ENCODE results near the gene LPAR1. TPM values are rescaled to one million over a fixed set of nuclear protein-coding genes. Genes with fewer than 3 reads are reported as not detected.

LPAR1 gene
- polyA plus RNA-seq, 2 donors: 5.0 to 5.2 TPM

- Histone ChIP-seq H3K4me1 (ENCODE audit: control insufficient read depth in 2 of 2, insufficient read depth in 2 of 2, low read length in 1 of 2) (no peaks in the 10 kb centered on the region), H3K36me3 (ENCODE audit: control insufficient read depth in 2 of 2, insufficient read depth in 2 of 2, low read length in 1 of 2) (peaks cover 0 to 6% of the 10 kb centered on the region in 2 donors), H3K4me3 (ENCODE audit: low read depth in 1 of 2, low read length in 2 of 2) (no peak overlapping the region), H3K27ac (ENCODE audit: low read depth in 2 of 2, low read length in 1 of 2) (no peak overlapping the region), H3K9me3 (ENCODE audit: control insufficient read depth in 2 of 2, insufficient read depth in 1 of 2, low read depth in 1 of 2, low read length in 1 of 2) (no peaks in the 10 kb centered on the region), H3K27me3 (ENCODE audit: control insufficient read depth in 1 of 2, insufficient read depth in 2 of 2, low read length in 2 of 2) (no peaks in the 10 kb centered on the region)
- 66% methylated on average over 3 of the region's 3 CpGs for WGBS, 2 donors
Measured at GRCh38 chr9:110938242-110938641, 100.0 kb downstream of the LPAR1 start.

DNA sequence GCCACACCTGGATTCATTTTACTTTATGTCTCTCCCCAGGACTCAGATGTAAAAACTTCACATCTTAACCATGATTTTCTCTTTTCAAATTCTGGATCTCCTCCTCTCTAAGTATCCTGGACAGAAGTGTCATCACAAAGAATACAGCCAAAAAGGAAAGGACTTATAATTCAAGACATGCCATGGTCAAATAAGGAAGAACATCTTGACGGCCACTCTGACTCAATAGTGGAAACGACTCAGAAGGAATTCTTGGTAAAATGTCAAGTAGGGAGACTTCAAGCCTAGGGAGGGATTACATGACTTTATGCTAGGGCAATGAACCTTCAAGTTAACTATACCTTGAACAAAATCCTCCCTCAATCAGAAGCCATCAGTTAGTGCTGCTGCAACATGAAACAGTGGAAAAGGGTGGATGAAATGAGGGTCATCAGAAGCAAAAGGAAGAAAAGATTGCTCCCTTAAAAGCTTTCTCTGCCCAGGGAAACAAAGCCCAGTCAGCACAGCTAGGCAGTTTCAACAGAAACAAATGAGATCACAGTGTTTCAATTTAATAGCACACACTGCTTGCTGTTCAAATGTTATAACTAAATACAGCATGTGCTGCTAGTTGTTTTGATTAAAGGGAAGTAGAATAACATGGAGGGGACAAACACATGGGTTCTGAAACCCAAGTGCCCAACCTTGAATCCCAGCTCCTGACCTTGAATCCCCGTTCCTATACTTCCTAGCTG is 101.4 kb downstream of the LPAR1 start:
- no peaks in the 10 kb centered on the region for H3K27me3 ChIP-seq (ENCODE audit: control insufficient read depth in 1 of 2, insufficient read depth in 2 of 2, low read length in 2 of 2)
- peaks cover 0 to 6% of the 10 kb centered on the region in 2 donors for H3K36me3 ChIP-seq (ENCODE audit: control insufficient read depth in 2 of 2, insufficient read depth in 2 of 2, low read length in 1 of 2)
- H3K27ac ChIP-seq (ENCODE audit: low read depth in 2 of 2, low read length in 1 of 2): peak overlapping the region; percentile 19 to 56
- no peak overlapping the region for H3K4me3 ChIP-seq (ENCODE audit: low read depth in 1 of 2, low read length in 2 of 2)
- WGBS, 2 donors: 42 to 50% methylated on average over 3 of the region's 3 CpGs
- no peaks in the 10 kb centered on the region for H3K9me3 ChIP-seq (ENCODE audit: control insufficient read depth in 2 of 2, insufficient read depth in 1 of 2, low read depth in 1 of 2, low read length in 1 of 2)
- no peaks in the 10 kb centered on the region for H3K4me1 ChIP-seq (ENCODE audit: control insufficient read depth in 2 of 2, insufficient read depth in 2 of 2, low read length in 1 of 2)

DNA sequence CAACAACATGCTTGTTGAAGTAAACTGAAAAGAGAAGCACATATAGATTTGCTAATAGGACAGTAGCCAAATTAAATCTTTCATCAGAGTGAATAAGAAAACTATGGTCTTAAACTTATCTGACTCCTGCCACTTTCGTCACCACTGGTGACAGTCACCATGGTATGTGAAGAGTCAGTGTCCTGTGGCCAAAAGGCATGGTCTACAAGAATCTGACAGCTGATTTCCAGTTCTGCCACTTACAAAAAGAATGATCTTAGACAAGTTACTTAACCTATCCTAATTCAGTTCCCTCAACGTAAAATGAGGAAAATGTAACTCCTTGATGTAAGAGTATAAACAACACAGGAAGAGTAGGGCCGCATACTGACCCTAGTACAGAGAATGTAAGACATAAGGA is 102.0 kb downstream of the LPAR1 start:
- peaks cover 0 to under 1% of the 10 kb centered on the region in 2 donors for H3K36me3 ChIP-seq (ENCODE audit: control insufficient read depth in 2 of 2, insufficient read depth in 2 of 2, low read length in 1 of 2)
- no peak overlapping the region for H3K4me3 ChIP-seq (ENCODE audit: low read depth in 1 of 2, low read length in 2 of 2)
- no peaks in the 10 kb centered on the region for H3K27me3 ChIP-seq (ENCODE audit: control insufficient read depth in 1 of 2, insufficient read depth in 2 of 2, low read length in 2 of 2)
- WGBS, 2 donors: 82 to 91% methylated on average over 3 of the region's 3 CpGs
- no peaks in the 10 kb centered on the region for H3K4me1 ChIP-seq (ENCODE audit: control insufficient read depth in 2 of 2, insufficient read depth in 2 of 2, low read length in 1 of 2)
- no peaks in the 10 kb centered on the region for H3K9me3 ChIP-seq (ENCODE audit: control insufficient read depth in 2 of 2, insufficient read depth in 1 of 2, low read depth in 1 of 2, low read length in 1 of 2)
- peak overlapping the region in 1 of 2 donors; percentile 56 for H3K27ac ChIP-seq (ENCODE audit: low read depth in 2 of 2, low read length in 1 of 2)

- Histone ChIP-seq H3K27ac (ENCODE audit: low read depth in 2 of 2, low read length in 1 of 2) (no peak overlapping the region), H3K27me3 (ENCODE audit: control insufficient read depth in 1 of 2, insufficient read depth in 2 of 2, low read length in 2 of 2) (no peaks in the 10 kb centered on the region), H3K4me3 (ENCODE audit: low read depth in 1 of 2, low read length in 2 of 2) (no peak overlapping the region), H3K36me3 (ENCODE audit: control insufficient read depth in 2 of 2, insufficient read depth in 2 of 2, low read length in 1 of 2) (no peaks in the 10 kb centered on the region), H3K4me1 (ENCODE audit: control insufficient read depth in 2 of 2, insufficient read depth in 2 of 2, low read length in 1 of 2) (no peaks in the 10 kb centered on the region), H3K9me3 (ENCODE audit: control insufficient read depth in 2 of 2, insufficient read depth in 1 of 2, low read depth in 1 of 2, low read length in 1 of 2) (no peaks in the 10 kb centered on the region)
- 75 to 76% methylated on average over 3 of the region's 3 CpGs for WGBS, 2 donors
Measured at GRCh38 chr9:110935829-110936228, 102.4 kb downstream of the LPAR1 start.

- H3K27me3 ChIP-seq (ENCODE audit: control insufficient read depth in 1 of 2, insufficient read depth in 2 of 2, low read length in 2 of 2): no peaks in the 10 kb centered on the region
- H3K9me3 ChIP-seq (ENCODE audit: control insufficient read depth in 2 of 2, insufficient read depth in 1 of 2, low read depth in 1 of 2, low read length in 1 of 2): no peaks in the 10 kb centered on the region
- no peaks in the 10 kb centered on the region for H3K36me3 ChIP-seq (ENCODE audit: control insufficient read depth in 2 of 2, insufficient read depth in 2 of 2, low read length in 1 of 2)
- H3K4me1 ChIP-seq (ENCODE audit: control insufficient read depth in 2 of 2, insufficient read depth in 2 of 2, low read length in 1 of 2): no peaks in the 10 kb centered on the region
- no peak overlapping the region for H3K4me3 ChIP-seq (ENCODE audit: low read depth in 1 of 2, low read length in 2 of 2)
- H3K27ac ChIP-seq (ENCODE audit: low read depth in 2 of 2, low read length in 1 of 2): no peak overlapping the region
- WGBS, 2 donors: 58 to 59% methylated on average over 4 of the region's 4 CpGs
Measured at GRCh38 chr9:110933350-110934001, 104.8 kb downstream of the LPAR1 start.

DNA sequence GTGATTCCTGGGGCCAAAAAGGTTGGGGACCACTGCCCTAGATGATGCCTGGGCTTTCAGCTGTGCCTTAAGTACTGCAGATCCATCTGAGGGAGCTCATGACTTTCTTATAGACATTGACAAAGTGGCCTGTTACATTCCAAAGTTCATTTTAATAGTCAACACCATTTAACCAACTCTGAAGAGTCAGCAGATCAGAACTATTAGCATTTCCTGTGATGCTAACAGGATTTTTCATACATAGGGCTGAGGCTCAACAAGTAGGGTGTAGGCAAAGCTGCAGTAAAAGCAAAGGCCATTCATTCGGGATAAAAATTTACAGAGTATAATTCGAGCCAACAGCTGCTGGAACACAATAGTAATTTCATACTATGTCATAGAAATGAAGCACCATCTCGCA is 105.4 kb downstream of the LPAR1 start:
- H3K4me3 ChIP-seq (ENCODE audit: low read depth in 1 of 2, low read length in 2 of 2): no peak overlapping the region
- no peaks in the 10 kb centered on the region for H3K27me3 ChIP-seq (ENCODE audit: control insufficient read depth in 1 of 2, insufficient read depth in 2 of 2, low read length in 2 of 2)
- no peaks in the 10 kb centered on the region for H3K4me1 ChIP-seq (ENCODE audit: control insufficient read depth in 2 of 2, insufficient read depth in 2 of 2, low read length in 1 of 2)
- H3K9me3 ChIP-seq (ENCODE audit: control insufficient read depth in 2 of 2, insufficient read depth in 1 of 2, low read depth in 1 of 2, low read length in 1 of 2): no peaks in the 10 kb centered on the region
- 76 to 83% methylated on average over 3 of the region's 3 CpGs for WGBS, 2 donors
- H3K36me3 ChIP-seq (ENCODE audit: control insufficient read depth in 2 of 2, insufficient read depth in 2 of 2, low read length in 1 of 2): no peaks in the 10 kb centered on the region
- H3K27ac ChIP-seq (ENCODE audit: low read depth in 2 of 2, low read length in 1 of 2): no peak overlapping the region

GRCh38 chr9:110928599-110928998 is 109.7 kb downstream of the LPAR1 start:
- no peak overlapping the region for H3K4me3 ChIP-seq (ENCODE audit: low read depth in 1 of 2, low read length in 2 of 2)
- H3K36me3 ChIP-seq (ENCODE audit: control insufficient read depth in 2 of 2, insufficient read depth in 2 of 2, low read length in 1 of 2): no peaks in the 10 kb centered on the region
- 61 to 66% methylated on average over 2 of the region's 2 CpGs for WGBS, 2 donors
- no peaks in the 10 kb centered on the region for H3K27me3 ChIP-seq (ENCODE audit: control insufficient read depth in 1 of 2, insufficient read depth in 2 of 2, low read length in 2 of 2)
- H3K27ac ChIP-seq (ENCODE audit: low read depth in 2 of 2, low read length in 1 of 2): no peak overlapping the region
- H3K9me3 ChIP-seq (ENCODE audit: control insufficient read depth in 2 of 2, insufficient read depth in 1 of 2, low read depth in 1 of 2, low read length in 1 of 2): no peaks in the 10 kb centered on the region
- no peaks in the 10 kb centered on the region for H3K4me1 ChIP-seq (ENCODE audit: control insufficient read depth in 2 of 2, insufficient read depth in 2 of 2, low read length in 1 of 2)

DNA sequence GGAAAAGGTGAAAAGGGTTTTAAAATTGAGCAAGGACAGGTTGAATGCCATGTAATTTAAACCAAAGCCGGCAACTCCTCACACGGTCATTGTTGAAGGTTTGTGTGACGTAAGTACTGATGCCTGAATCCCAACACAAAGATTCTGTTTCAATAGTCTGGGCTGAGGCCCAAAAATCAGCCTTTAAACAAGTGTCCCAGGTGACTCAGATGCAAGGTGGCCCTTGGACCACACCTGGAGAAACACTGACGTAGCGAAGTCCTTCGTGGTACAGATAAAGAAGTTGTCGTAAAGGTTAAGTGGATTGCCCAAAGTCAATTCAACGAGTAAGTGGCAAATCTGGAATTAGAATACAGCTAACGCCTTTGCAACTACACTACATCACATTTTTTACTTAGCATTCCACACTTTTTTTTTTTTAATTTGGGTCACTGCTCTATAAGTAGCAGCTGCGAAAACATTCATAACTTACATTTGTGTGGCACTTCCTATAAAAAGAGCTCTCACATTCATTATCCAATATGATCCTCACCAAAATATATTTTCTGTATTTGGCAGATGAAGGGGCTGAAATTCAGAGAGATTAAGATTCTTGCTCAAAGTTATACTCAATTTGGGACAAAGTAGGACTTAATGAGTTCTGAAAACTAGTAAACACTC is 111.3 kb downstream of the LPAR1 start:
- Histone ChIP-seq H3K27me3 (ENCODE audit: control insufficient read depth in 1 of 2, insufficient read depth in 2 of 2, low read length in 2 of 2) (no peaks in the 10 kb centered on the region), H3K36me3 (ENCODE audit: control insufficient read depth in 2 of 2, insufficient read depth in 2 of 2, low read length in 1 of 2) (no peaks in the 10 kb centered on the region), H3K27ac (ENCODE audit: low read depth in 2 of 2, low read length in 1 of 2) (peak overlapping the region in 1 of 2 donors; percentile 7), H3K9me3 (ENCODE audit: control insufficient read depth in 2 of 2, insufficient read depth in 1 of 2, low read depth in 1 of 2, low read length in 1 of 2) (no peaks in the 10 kb centered on the region), H3K4me3 (ENCODE audit: low read depth in 1 of 2, low read length in 2 of 2) (no peak overlapping the region), H3K4me1 (ENCODE audit: control insufficient read depth in 2 of 2, insufficient read depth in 2 of 2, low read length in 1 of 2) (no peaks in the 10 kb centered on the region)
- 72 to 80% methylated on average over 10 of the region's 10 CpGs for WGBS, 2 donors

GRCh38 chr9:110923601-110924000 is 114.7 kb downstream of the LPAR1 start:
- no peak overlapping the region for H3K4me3 ChIP-seq (ENCODE audit: low read depth in 1 of 2, low read length in 2 of 2)
- no peaks in the 10 kb centered on the region for H3K27me3 ChIP-seq (ENCODE audit: control insufficient read depth in 1 of 2, insufficient read depth in 2 of 2, low read length in 2 of 2)
- no peaks in the 10 kb centered on the region for H3K36me3 ChIP-seq (ENCODE audit: control insufficient read depth in 2 of 2, insufficient read depth in 2 of 2, low read length in 1 of 2)
- H3K4me1 ChIP-seq (ENCODE audit: control insufficient read depth in 2 of 2, insufficient read depth in 2 of 2, low read length in 1 of 2): no peaks in the 10 kb centered on the region
- no peaks in the 10 kb centered on the region for H3K9me3 ChIP-seq (ENCODE audit: control insufficient read depth in 2 of 2, insufficient read depth in 1 of 2, low read depth in 1 of 2, low read length in 1 of 2)
- WGBS, 2 donors: 84 to 91% methylated on average over 5 of the region's 5 CpGs
- no peak overlapping the region for H3K27ac ChIP-seq (ENCODE audit: low read depth in 2 of 2, low read length in 1 of 2)

All from esophagus (tissue), 2 donors.